PFSK-1 (cell line): ENCODE data around the gene CEP192.

Source experiments
- FOXP2 ChIP-seq: optimal IDR thresholded peaks from 2 replicates; pipeline ENCODE3; 2011; ENCODE audit warnings: borderline replicate concordance, control low read depth, inconsistent platforms; ENCODE audit not compliant: insufficient read depth; ENCODE audit errors: extremely low read length, extremely low read depth
- POLR2AphosphoS5 ChIP-seq: IDR thresholded peaks from 2 replicates; pipeline ENCODE4 v1.6.1; 2012; ENCODE audit warnings: low read depth, mild to moderate bottlenecking, control low read depth, low read length, moderate library complexity
- SIN3A ChIP-seq: IDR thresholded peaks from 2 replicates; pipeline ENCODE4 v1.6.1; 2012; ENCODE audit warnings: mild to moderate bottlenecking, low read length, moderate library complexity, borderline replicate concordance; ENCODE audit not compliant: insufficient read depth
- TAF1 ChIP-seq: IDR thresholded peaks from 2 replicates; pipeline ENCODE4 v1.6.1; 2012; ENCODE audit warnings: low read length, control low read depth, borderline replicate concordance; ENCODE audit not compliant: insufficient read depth
- TF ChIP-seq, protein P1 (sequence below), 2 experiments: IDR thresholded peaks; 2 replicates each; pipeline versions ENCODE4 v1.6.1 to v1.8.0; 2011 to 2012; ENCODE audit warnings: low read depth in 2 of 2, low read length in 2 of 2, control low read depth in 1 of 2, inconsistent platforms in 1 of 2, mild to moderate bottlenecking in 1 of 2, moderate library complexity in 1 of 2; ENCODE audit not compliant: insufficient read depth in 1 of 2

Gene CEP192

DNA sequence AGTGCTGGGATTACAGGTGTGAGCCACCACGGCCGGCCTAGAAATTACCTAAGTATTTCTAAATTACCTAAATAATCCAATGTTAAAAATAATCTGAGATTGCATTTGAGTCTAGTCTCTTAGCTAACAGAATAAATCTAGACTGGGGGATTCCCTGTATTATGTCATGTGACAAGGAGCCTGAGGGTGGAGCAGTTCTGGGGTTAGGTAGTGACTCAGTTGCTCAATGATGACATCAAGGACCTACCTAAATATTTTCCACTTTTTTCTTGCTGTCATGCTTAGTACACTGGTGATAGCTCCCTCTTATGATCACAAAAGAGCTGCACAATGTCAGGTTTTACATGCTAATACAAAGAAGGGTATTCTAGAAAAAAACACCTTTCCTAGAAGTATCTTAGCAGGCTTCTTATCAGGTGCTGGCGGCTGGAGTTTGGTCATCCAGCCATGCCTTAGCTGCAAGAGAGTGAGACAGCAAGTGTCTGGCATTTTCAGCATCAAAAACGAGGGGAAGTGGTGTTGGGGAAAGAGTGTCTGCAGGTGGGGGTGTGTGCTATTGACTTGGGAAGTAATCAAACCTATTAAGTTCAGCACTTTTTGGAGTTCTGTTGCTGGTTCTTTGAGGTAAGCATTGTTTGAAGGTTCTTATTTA is 17.5 kb upstream of the CEP192 start:
- TF ChIP-seq FOXP2 (no peak), SIN3A (no peak), TAF1 (no peak)
- TF ChIP-seq, protein P1, sequence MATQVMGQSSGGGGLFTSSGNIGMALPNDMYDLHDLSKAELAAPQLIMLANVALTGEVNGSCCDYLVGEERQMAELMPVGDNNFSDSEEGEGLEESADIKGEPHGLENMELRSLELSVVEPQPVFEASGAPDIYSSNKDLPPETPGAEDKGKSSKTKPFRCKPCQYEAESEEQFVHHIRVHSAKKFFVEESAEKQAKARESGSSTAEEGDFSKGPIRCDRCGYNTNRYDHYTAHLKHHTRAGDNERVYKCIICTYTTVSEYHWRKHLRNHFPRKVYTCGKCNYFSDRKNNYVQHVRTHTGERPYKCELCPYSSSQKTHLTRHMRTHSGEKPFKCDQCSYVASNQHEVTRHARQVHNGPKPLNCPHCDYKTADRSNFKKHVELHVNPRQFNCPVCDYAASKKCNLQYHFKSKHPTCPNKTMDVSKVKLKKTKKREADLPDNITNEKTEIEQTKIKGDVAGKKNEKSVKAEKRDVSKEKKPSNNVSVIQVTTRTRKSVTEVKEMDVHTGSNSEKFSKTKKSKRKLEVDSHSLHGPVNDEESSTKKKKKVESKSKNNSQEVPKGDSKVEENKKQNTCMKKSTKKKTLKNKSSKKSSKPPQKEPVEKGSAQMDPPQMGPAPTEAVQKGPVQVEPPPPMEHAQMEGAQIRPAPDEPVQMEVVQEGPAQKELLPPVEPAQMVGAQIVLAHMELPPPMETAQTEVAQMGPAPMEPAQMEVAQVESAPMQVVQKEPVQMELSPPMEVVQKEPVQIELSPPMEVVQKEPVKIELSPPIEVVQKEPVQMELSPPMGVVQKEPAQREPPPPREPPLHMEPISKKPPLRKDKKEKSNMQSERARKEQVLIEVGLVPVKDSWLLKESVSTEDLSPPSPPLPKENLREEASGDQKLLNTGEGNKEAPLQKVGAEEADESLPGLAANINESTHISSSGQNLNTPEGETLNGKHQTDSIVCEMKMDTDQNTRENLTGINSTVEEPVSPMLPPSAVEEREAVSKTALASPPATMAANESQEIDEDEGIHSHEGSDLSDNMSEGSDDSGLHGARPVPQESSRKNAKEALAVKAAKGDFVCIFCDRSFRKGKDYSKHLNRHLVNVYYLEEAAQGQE (IDR thresholded peaks at IDR 0.05; ENCODE audit: insufficient read depth in 1 of 2, low read depth in 2 of 2, low read length in 2 of 2): no peak

DNA sequence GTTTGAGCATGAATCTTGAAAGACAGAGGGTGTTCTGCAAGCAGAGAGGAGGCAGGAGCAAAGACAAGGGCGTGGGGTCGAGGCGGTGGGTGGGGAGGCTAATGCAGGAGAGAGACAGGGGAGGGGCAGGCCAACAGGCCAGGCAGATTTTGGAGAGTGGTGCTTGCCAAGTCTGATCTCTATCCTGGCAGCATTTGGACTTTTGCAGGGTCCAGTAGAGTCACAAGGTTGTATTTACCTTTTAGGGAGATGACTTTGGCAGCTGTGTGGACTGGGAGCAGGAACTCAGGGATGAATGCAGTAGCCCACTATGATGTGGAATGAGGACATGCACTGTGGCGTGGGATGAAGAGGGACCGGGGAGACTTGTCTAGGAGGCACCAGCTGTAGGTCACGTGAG is 15.7 kb upstream of the CEP192 start:
- TF ChIP-seq POLR2AphosphoS5: no peak
- TF ChIP-seq TAF1: no peak
- no peak for TF ChIP-seq SIN3A
- no peak for TF ChIP-seq FOXP2
- TF ChIP-seq, protein P1 (IDR thresholded peaks at IDR 0.05; ENCODE audit: insufficient read depth in 1 of 2, low read depth in 2 of 2, low read length in 2 of 2): no peak

DNA sequence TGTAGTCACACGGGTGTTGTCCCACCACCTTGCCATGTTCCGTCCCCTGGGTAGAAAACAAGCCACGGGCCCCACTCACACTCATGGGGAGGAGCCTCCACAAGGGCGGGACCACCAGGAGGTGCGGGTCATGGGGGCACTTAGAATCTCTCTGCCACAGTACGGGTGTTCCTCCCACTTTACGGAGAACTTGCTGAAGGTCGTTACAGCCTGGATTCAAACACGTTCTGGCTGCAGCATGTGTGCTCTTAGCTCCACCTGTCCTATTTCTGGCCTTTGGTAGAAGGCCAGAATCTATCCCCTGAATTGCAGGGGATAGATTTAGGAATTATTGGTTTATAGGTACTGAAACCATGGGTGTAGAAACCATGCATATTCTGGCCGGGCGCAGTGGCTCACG is 14.9 kb upstream of the CEP192 start:
- TF ChIP-seq, protein P1 (IDR thresholded peaks at IDR 0.05; ENCODE audit: insufficient read depth in 1 of 2, low read depth in 2 of 2, low read length in 2 of 2): no peak
- TF ChIP-seq TAF1 (no peak), SIN3A (no peak), POLR2AphosphoS5 (no peak), FOXP2 (no peak)

- no peak for TF ChIP-seq POLR2AphosphoS5
- no peak for TF ChIP-seq FOXP2
- no peak for TF ChIP-seq SIN3A
- TF ChIP-seq, protein P1 (IDR thresholded peaks at IDR 0.05; ENCODE audit: insufficient read depth in 1 of 2, low read depth in 2 of 2, low read length in 2 of 2): no peak
- no peak for TF ChIP-seq TAF1
Measured at GRCh38 chr18:12989397-12990122, 1.6 kb upstream of the CEP192 start.
